Trophoblast cell (in vitro differentiated cells and primary cell): ENCODE data around the gene CHCHD6.

Source experiments
- DNase-seq, 2 donors: peaks; one replicate each; pipeline ENCODE4 v3.0.0-alpha.2; 2016
- H2AFZ ChIP-seq: 2 replicates; pipeline ENCODE4 v1.6.1; 2013; ENCODE audit warnings: low read length, moderate library complexity, mild to moderate bottlenecking; ENCODE audit not compliant: insufficient read depth, poor library complexity
- H2AK5ac ChIP-seq: 2 replicates; pipeline ENCODE4 v1.6.1; 2013; ENCODE audit warnings: mild to moderate bottlenecking, low read length
- H2BK120ac ChIP-seq: 2 replicates; pipeline ENCODE4 v1.6.1; 2013; ENCODE audit warnings: low read length, mild to moderate bottlenecking, moderate library complexity; ENCODE audit not compliant: insufficient read depth, poor library complexity
- H2BK12ac ChIP-seq: 2 replicates; pipeline ENCODE4 v1.6.1; 2013; ENCODE audit warnings: mild to moderate bottlenecking, low read length, moderate library complexity
- H2BK5ac ChIP-seq: 2 replicates; pipeline ENCODE4 v1.6.1; 2013; ENCODE audit warnings: low read length, low read depth, moderate library complexity, mild to moderate bottlenecking; ENCODE audit not compliant: poor library complexity
- H3K14ac ChIP-seq: 2 replicates; pipeline ENCODE4 v1.6.1; 2013; ENCODE audit warnings: mild to moderate bottlenecking, low read length
- H3K18ac ChIP-seq: 2 replicates; pipeline ENCODE4 v1.6.1; 2013; ENCODE audit warnings: mild to moderate bottlenecking, low read length
- H3K23ac ChIP-seq: 2 replicates; pipeline ENCODE4 v1.6.1; 2013; ENCODE audit warnings: low read length
- H3K27ac ChIP-seq: 2 replicates; pipeline ENCODE4 v1.5.1; 2013; ENCODE audit warnings: low read depth, mild to moderate bottlenecking, inconsistent platforms, low read length, moderate library complexity
- H3K27me3 ChIP-seq: 2 replicates; pipeline ENCODE4 v1.6.1; 2013; ENCODE audit warnings: inconsistent platforms, mild to moderate bottlenecking, low read length, moderate library complexity; ENCODE audit not compliant: insufficient read depth
- H3K36me3 ChIP-seq, 2 experiments: 1 replicate in 1 of 2; 2 replicates in 1 of 2; pipeline ENCODE4 v1.6.1; 2013; ENCODE audit warnings: low read length in 2 of 2, mild to moderate bottlenecking in 2 of 2, moderate library complexity in 1 of 2; ENCODE audit not compliant: insufficient read depth in 2 of 2, control insufficient read depth in 1 of 2
- H3K4ac ChIP-seq: 2 replicates; pipeline ENCODE4 v1.6.1; 2013; ENCODE audit warnings: low read depth, mild to moderate bottlenecking, low read length, moderate library complexity
- H3K4me1 ChIP-seq, 2 experiments: 1 replicate in 1 of 2; 2 replicates in 1 of 2; pipeline ENCODE4 v1.6.1; 2013; ENCODE audit warnings: low read length in 2 of 2, mild to moderate bottlenecking in 2 of 2, moderate library complexity in 1 of 2; ENCODE audit not compliant: insufficient read depth in 2 of 2, control insufficient read depth in 1 of 2
- H3K4me2 ChIP-seq: 2 replicates; pipeline ENCODE4 v1.6.1; 2013; ENCODE audit warnings: inconsistent platforms, mild to moderate bottlenecking, low read length, moderate library complexity
- H3K4me3 ChIP-seq: 2 replicates; pipeline ENCODE4 v1.5.1; 2013; ENCODE audit warnings: mild to moderate bottlenecking, low read depth, low read length, inconsistent platforms
- H3K79me1 ChIP-seq: one replicate; pipeline ENCODE4 v1.6.1; 2013; ENCODE audit warnings: low read length
- H3K79me2 ChIP-seq: 2 replicates; pipeline ENCODE4 v1.6.1; 2013; ENCODE audit warnings: low read length, mild to moderate bottlenecking; ENCODE audit not compliant: control insufficient read depth, insufficient read depth, poor library complexity
- H3K9ac ChIP-seq: 2 replicates; pipeline ENCODE4 v1.6.1; 2013; ENCODE audit warnings: mild to moderate bottlenecking, low read length
- H3K9me3 ChIP-seq: 2 replicates; pipeline ENCODE4 v1.6.1; 2013; ENCODE audit warnings: low read depth, mild to moderate bottlenecking, control low read depth, inconsistent platforms, low read length; ENCODE audit not compliant: insufficient read depth
- H4K12ac ChIP-seq: 2 replicates; pipeline ENCODE4 v1.6.1; 2013; ENCODE audit warnings: low read depth, mild to moderate bottlenecking, low read length, moderate library complexity
- H4K8ac ChIP-seq: 2 replicates; pipeline ENCODE4 v1.6.1; 2013; ENCODE audit warnings: low read depth, mild to moderate bottlenecking, low read length, moderate library complexity
- H4K91ac ChIP-seq: one replicate; pipeline ENCODE4 v1.6.1; 2013; ENCODE audit warnings: low read depth, mild to moderate bottlenecking, low read length, moderate library complexity
- WGBS: extraction: QIAGEN DNeasy Blood & Tissue Kit; methylation state at CpG from one replicate; pipeline ENCODE4 v1.1.7; 2013; ENCODE audit warnings: missing lambda C conversion rate; ENCODE audit not compliant: insufficient read length, insufficient coverage; ENCODE audit errors: extremely low coverage; 5-methylcytosine and 5-hydroxymethylcytosine counted together

CHCHD6 gene

DNA sequence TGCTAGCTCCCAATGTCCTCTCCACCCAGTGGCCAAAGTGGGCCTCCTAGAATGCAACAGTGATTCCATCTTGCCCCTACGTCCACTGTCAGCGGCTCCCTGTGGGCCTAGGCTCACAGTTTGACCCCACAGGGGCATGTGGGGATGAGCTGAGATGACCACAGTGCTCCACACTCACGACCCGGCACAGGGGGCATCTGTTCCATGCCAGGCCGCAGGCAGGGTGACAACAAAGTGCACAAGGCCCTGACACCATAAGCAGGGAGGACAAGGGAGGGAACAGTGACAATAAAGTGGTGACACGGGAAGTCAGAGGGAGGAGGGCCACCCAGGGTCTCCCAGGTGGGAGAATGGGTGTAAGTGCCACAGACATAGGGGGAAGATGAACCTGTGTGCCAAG, 273.8 kb downstream of the CHCHD6 start:
- Histone ChIP-seq H3K4ac (no peak overlapping the region), H3K27me3 (no peaks in the 10 kb centered on the region), H3K18ac (no peak overlapping the region), H4K12ac (no peak overlapping the region), H3K4me3 (no peak overlapping the region), H2BK12ac (no peak overlapping the region), H2BK120ac (no peak overlapping the region), H3K9ac (no peak overlapping the region), H3K14ac (no peak overlapping the region), H2BK5ac (no peak overlapping the region), H3K4me2 (no peak overlapping the region), H3K79me1 (peaks cover 5% of the 10 kb centered on the region), H3K36me3 (no peaks in the 10 kb centered on the region), H3K23ac (no peak overlapping the region), H3K79me2 (peaks cover 2% of the 10 kb centered on the region), H3K27ac (no peak overlapping the region), H2AFZ (no peak overlapping the region), H3K4me1 (peaks cover 0 to 5% of the 10 kb centered on the region in 2 experiments), H4K91ac (no peak overlapping the region), H4K8ac (no peak overlapping the region), H2AK5ac (no peak overlapping the region), H3K9me3 (peaks cover 7% of the 10 kb centered on the region)
- WGBS: no CpG with 5 or more reads among the region's 6 CpGs
- no peak for DNase-seq

DNA sequence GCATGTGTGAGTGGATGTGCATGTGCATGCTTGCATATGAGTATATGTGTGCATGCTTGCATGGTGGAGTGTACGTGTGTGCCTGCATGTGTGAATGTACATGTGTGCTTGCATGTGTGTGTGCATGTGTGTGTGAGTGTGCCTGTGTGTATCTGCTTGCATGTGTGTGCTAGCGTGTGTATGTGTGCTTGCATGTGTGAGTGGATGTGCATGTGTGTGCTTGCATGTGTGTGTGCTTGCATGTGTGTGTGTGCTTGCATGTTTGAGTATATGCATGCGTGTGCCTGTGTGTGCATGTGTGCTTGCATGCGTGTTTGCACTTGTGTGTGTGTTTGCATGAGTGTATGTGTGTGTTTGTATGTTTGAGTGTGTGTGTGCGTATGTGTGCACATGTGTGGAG, 274.3 kb downstream of the CHCHD6 start:
- no peak overlapping the region for H3K9ac ChIP-seq
- H3K14ac ChIP-seq: no peak overlapping the region
- H3K4ac ChIP-seq: no peak overlapping the region
- H2BK5ac ChIP-seq: no peak overlapping the region
- no peaks in the 10 kb centered on the region for H3K27me3 ChIP-seq
- H2AFZ ChIP-seq: no peak overlapping the region
- no peak overlapping the region for H3K27ac ChIP-seq
- H2BK12ac ChIP-seq: no peak overlapping the region
- H2BK120ac ChIP-seq: no peak overlapping the region
- H3K4me2 ChIP-seq: no peak overlapping the region
- peaks cover 7% of the 10 kb centered on the region for H3K9me3 ChIP-seq
- no CpG with 5 or more reads among the region's 5 CpGs for WGBS
- peak overlapping the region; percentile 34 for H3K4me3 ChIP-seq
- H3K18ac ChIP-seq: no peak overlapping the region
- H3K23ac ChIP-seq: peak overlapping the region; percentile 50
- no peak overlapping the region for H2AK5ac ChIP-seq
- peaks cover 5% of the 10 kb centered on the region for H3K79me1 ChIP-seq
- peaks cover 2% of the 10 kb centered on the region for H3K79me2 ChIP-seq
- no peak overlapping the region for H4K91ac ChIP-seq
- no peak for DNase-seq
- peaks cover 0 to 5% of the 10 kb centered on the region in 2 experiments for H3K4me1 ChIP-seq
- H4K12ac ChIP-seq: no peak overlapping the region
- no peak overlapping the region for H4K8ac ChIP-seq
- H3K36me3 ChIP-seq: no peaks in the 10 kb centered on the region

DNA sequence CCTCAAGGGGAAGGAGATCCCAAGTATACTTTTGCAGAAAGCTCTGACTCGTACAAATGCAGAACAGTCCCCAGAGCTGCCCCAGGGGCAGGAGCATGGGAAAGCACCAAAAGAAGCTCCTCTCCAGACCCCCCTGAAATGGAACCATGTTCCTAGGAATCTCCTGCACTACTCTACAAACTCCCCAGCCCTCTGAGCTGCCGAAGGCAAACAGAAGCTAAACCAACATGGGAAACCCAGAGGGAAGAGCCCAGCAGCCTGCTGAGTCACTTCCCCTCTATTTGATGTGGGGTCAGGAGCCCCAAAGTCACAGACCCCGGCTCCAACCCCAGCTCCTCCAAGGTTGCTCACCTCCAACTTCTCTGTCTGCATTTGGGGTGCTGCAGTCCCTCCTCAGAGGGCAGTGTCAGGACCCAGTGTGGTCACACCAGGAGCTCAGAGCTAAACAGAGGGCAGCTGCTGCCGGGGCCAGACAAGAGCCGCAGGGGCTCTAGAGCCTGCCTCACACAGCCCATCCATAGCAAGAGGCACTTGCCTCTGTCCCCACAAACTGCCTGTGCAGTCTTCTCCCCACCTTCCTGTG, 275.1 kb downstream of the CHCHD6 start:
- H2BK5ac ChIP-seq: no peak overlapping the region
- H3K4ac ChIP-seq: no peak overlapping the region
- no CpG with 5 or more reads among the region's 5 CpGs for WGBS
- H3K27me3 ChIP-seq: no peaks in the 10 kb centered on the region
- H3K36me3 ChIP-seq: no peaks in the 10 kb centered on the region
- no peak overlapping the region for H2BK12ac ChIP-seq
- no peak overlapping the region for H3K4me3 ChIP-seq
- no peak overlapping the region for H3K4me2 ChIP-seq
- H3K18ac ChIP-seq: no peak overlapping the region
- H4K12ac ChIP-seq: no peak overlapping the region
- no peak overlapping the region for H2BK120ac ChIP-seq
- no peak overlapping the region for H3K9ac ChIP-seq
- H3K4me1 ChIP-seq: peaks cover under 1 to 6% of the 10 kb centered on the region in 2 experiments
- no peak overlapping the region for H2AK5ac ChIP-seq
- no peak overlapping the region for H3K23ac ChIP-seq
- H3K9me3 ChIP-seq: peaks cover 7% of the 10 kb centered on the region
- H3K27ac ChIP-seq: no peak overlapping the region
- H4K8ac ChIP-seq: no peak overlapping the region
- H3K14ac ChIP-seq: no peak overlapping the region
- peak in 1 of 2 donors; percentile 20 for DNase-seq
- H3K79me2 ChIP-seq: peaks cover 8% of the 10 kb centered on the region
- no peak overlapping the region for H4K91ac ChIP-seq
- H3K79me1 ChIP-seq: peaks cover 11% of the 10 kb centered on the region
- no peak overlapping the region for H2AFZ ChIP-seq

DNA sequence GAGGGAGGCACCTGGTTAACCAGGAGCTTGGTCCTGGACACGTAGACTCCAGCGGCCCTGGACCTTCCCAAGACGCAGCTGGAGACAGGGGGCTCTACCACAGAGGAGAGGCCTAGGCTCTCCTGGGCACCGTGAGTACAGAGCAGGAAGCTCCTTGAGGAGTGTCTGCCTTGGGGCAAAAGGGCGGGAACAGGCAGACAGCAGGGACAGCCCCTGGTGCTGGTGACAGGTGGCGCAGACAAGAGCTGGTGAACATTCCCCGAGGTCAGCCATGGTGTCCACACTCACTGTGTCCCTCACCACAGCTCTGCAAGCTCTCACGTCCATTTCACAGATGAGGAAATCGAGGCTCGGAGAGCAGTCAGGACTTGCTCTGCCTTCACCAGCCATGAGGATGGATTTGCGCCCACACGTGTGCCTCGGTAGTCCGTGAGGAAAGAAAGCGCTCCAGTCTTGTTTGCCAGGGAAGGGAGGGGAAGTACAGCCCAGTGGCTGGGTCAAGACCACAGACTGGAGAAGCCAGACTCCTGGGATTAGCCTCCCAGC, 276.3 kb downstream of the CHCHD6 start:
- Histone ChIP-seq H2BK120ac (no peak overlapping the region), H3K14ac (no peak overlapping the region), H3K4me2 (no peak overlapping the region), H3K4me1 (peaks cover 3 to 10% of the 10 kb centered on the region in 2 experiments), H2AFZ (no peak overlapping the region), H2AK5ac (no peak overlapping the region), H3K27ac (no peak overlapping the region), H2BK12ac (no peak overlapping the region), H3K27me3 (no peaks in the 10 kb centered on the region), H3K4me3 (no peak overlapping the region), H3K79me2 (peaks cover 9% of the 10 kb centered on the region), H4K12ac (no peak overlapping the region), H3K23ac (no peak overlapping the region), H4K91ac (no peak overlapping the region), H3K9ac (no peak overlapping the region), H3K18ac (no peak overlapping the region), H3K9me3 (peaks cover 7% of the 10 kb centered on the region), H2BK5ac (no peak overlapping the region), H3K36me3 (no peaks in the 10 kb centered on the region), H4K8ac (no peak overlapping the region), H3K4ac (no peak overlapping the region), H3K79me1 (peaks cover 11% of the 10 kb centered on the region)
- no CpG with 5 or more reads among the region's 15 CpGs for WGBS
- no peak for DNase-seq
